ENCODE measurements around the gene DDX56. TPM values are rescaled to one million over a fixed set of nuclear protein-coding genes. Genes with fewer than 3 reads are reported as not detected.

Gene DDX56
- total and polyA plus RNA-seq, 9 of the 15 experiments (the other 6 are each of a cell fraction or from before 2014, with no cell fraction given), result 33.0 to 145 (median 102) TPM

DNA sequence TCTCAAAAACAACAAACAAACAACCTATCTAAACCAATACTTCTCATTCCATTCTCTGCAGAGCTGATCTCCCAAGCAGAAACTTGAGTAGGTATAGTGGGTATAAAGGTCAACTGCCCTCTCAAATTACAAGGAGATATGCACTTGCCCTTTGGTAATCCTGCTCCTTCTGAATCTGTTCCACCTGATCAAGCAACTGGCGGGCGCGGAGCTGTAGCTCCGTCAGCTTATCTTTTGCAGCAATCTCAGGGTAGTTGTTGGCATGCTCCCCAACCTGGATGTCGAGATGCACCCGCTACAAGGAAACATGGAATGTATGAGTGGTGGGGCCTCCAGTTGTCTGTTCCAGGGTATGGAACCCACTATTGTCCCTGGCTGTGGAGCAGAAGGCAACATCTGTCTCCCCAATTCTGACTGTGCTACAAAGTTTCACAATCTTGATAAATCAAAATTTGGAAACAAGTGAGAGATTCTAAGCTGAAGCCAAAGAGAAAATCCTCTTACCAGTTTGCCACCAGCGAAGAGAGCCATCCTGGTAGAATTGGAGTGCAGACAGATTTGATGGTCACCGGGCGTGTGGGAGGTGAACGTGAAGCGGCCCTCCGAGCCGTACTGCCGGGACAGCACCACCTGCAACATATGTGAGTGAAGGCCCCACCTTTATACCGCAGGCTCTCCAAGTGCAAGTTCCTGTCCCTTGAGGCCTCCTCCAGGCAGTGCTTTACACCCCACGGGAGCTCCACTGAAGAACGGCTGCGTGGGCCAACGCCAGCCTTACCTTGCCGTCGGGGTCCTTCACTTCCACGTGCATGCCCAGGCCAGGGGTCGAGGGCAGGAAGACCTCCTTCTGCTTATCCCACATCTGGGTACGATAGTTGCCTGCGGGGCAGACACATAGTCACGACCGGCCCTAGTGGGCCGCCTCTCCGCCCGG, 7.5 kb upstream of the DDX56 start (continued):
- TF ChIP-seq, protein P1, sequence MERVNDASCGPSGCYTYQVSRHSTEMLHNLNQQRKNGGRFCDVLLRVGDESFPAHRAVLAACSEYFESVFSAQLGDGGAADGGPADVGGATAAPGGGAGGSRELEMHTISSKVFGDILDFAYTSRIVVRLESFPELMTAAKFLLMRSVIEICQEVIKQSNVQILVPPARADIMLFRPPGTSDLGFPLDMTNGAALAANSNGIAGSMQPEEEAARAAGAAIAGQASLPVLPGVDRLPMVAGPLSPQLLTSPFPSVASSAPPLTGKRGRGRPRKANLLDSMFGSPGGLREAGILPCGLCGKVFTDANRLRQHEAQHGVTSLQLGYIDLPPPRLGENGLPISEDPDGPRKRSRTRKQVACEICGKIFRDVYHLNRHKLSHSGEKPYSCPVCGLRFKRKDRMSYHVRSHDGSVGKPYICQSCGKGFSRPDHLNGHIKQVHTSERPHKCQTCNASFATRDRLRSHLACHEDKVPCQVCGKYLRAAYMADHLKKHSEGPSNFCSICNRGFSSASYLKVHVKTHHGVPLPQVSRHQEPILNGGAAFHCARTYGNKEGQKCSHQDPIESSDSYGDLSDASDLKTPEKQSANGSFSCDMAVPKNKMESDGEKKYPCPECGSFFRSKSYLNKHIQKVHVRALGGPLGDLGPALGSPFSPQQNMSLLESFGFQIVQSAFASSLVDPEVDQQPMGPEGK (CRISPR knock-in tag; IDR thresholded peaks at IDR 0.05; ENCODE audit: borderline replicate concordance), result no peak
- no peak for TF ChIP-seq FOSL1 (tag; conservative IDR thresholded peaks at IDR 0.05)
- no peak for TF ChIP-seq MTA3 (IDR thresholded peaks at IDR 0.05; ENCODE audit: borderline replicate concordance)
- TF ChIP-seq, protein P2, sequence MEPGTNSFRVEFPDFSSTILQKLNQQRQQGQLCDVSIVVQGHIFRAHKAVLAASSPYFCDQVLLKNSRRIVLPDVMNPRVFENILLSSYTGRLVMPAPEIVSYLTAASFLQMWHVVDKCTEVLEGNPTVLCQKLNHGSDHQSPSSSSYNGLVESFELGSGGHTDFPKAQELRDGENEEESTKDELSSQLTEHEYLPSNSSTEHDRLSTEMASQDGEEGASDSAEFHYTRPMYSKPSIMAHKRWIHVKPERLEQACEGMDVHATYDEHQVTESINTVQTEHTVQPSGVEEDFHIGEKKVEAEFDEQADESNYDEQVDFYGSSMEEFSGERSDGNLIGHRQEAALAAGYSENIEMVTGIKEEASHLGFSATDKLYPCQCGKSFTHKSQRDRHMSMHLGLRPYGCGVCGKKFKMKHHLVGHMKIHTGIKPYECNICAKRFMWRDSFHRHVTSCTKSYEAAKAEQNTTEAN (CRISPR knock-in tag; IDR thresholded peaks at IDR 0.05), result 0 out of 2 replicates have a peak, but pooled peaks have one; percentile 38
- no peak for TF ChIP-seq SAFB (IDR thresholded peaks at IDR 0.05; ENCODE audit: borderline replicate concordance, low read depth, low read length)
- TF ChIP-seq, protein P3, sequence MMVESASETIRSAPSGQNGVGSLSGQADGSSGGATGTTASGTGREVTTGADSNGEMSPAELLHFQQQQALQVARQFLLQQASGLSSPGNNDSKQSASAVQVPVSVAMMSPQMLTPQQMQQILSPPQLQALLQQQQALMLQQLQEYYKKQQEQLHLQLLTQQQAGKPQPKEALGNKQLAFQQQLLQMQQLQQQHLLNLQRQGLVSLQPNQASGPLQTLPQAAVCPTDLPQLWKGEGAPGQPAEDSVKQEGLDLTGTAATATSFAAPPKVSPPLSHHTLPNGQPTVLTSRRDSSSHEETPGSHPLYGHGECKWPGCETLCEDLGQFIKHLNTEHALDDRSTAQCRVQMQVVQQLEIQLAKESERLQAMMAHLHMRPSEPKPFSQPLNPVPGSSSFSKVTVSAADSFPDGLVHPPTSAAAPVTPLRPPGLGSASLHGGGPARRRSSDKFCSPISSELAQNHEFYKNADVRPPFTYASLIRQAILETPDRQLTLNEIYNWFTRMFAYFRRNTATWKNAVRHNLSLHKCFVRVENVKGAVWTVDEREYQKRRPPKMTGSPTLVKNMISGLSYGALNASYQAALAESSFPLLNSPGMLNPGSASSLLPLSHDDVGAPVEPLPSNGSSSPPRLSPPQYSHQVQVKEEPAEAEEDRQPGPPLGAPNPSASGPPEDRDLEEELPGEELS (CRISPR knock-in tag; IDR thresholded peaks at IDR 0.05; ENCODE audit: borderline replicate concordance), result peak; percentile 41; the same call in 1 of the 2 replicates
- TF ChIP-seq, protein P4, sequence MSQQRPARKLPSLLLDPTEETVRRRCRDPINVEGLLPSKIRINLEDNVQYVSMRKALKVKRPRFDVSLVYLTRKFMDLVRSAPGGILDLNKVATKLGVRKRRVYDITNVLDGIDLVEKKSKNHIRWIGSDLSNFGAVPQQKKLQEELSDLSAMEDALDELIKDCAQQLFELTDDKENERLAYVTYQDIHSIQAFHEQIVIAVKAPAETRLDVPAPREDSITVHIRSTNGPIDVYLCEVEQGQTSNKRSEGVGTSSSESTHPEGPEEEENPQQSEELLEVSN (IDR thresholded peaks at IDR 0.05; ENCODE audit: borderline replicate concordance in 1 of 2, extremely low read depth in 1 of 2, insufficient read depth in 1 of 2, insufficient read length in 1 of 2, low read depth in 1 of 2, low read length in 1 of 2, poor library complexity in 1 of 2, severe bottlenecking in 1 of 2), result peak in 1 of 2 experiments; percentile 27
- TF ChIP-seq, protein P5, sequence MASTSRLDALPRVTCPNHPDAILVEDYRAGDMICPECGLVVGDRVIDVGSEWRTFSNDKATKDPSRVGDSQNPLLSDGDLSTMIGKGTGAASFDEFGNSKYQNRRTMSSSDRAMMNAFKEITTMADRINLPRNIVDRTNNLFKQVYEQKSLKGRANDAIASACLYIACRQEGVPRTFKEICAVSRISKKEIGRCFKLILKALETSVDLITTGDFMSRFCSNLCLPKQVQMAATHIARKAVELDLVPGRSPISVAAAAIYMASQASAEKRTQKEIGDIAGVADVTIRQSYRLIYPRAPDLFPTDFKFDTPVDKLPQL (IDR thresholded peaks at IDR 0.05; ENCODE audit: extremely low read depth, insufficient read length), result no peak
- TF ChIP-seq HDAC6 (IDR thresholded peaks at IDR 0.05; ENCODE audit: low read depth, low read length), result no peak
- no peak for TF ChIP-seq MCM2 (IDR thresholded peaks at IDR 0.05; ENCODE audit: low read depth)
